ENCODE results near the gene FGF2.
"Not testable (repeated sequence)": the region's sequence is repeated elsewhere in the genome, so short reads cannot be mapped to it uniquely, and the experiment has no call there.

Gene FGF2

GRCh38 chr4:122851568-122851967, 24.9 kb downstream of the FGF2 start:
- no peak overlapping the region for H3K4me3 Mint-ChIP-seq
- DNase-seq (ENCODE audit: low spot score in 2 of 2): no peak
- no peaks in the 10 kb centered on the region for H3K4me1 Mint-ChIP-seq
- no peaks in the 10 kb centered on the region for H3K36me3 Mint-ChIP-seq
- H3K27ac Mint-ChIP-seq: no peak overlapping the region
- H3K9me3 Mint-ChIP-seq: no peaks in the 10 kb centered on the region
- ATAC-seq: no peak

- Mint-ChIP-seq H3K4me3 (no peak overlapping the region), H3K9me3 (no peaks in the 10 kb centered on the region), H3K4me1 (no peaks in the 10 kb centered on the region), H3K27ac (no peak overlapping the region), H3K36me3 (no peaks in the 10 kb centered on the region)
- ATAC-seq (no peak), DNase-seq (ENCODE audit: low spot score in 2 of 2) (no peak)
Measured at GRCh38 chr4:122854447-122855352, 28.1 kb downstream of the FGF2 start.

GRCh38 chr4:122855353-122855890, 28.8 kb downstream of the FGF2 start:
- Mint-ChIP-seq H3K4me1 (no peaks in the 10 kb centered on the region), H3K4me3 (no peak overlapping the region), H3K9me3 (no peaks in the 10 kb centered on the region), H3K36me3 (no peaks in the 10 kb centered on the region), H3K27ac (no peak overlapping the region)
- ATAC-seq (no peak), DNase-seq (ENCODE audit: low spot score in 2 of 2) (no peak)

GRCh38 chr4:122857160-122857559, 30.5 kb downstream of the FGF2 start:
- no peak for DNase-seq (ENCODE audit: low spot score in 2 of 2)
- H3K27ac Mint-ChIP-seq: no peak overlapping the region
- H3K4me1 Mint-ChIP-seq: no peaks in the 10 kb centered on the region
- no peak for ATAC-seq
- H3K4me3 Mint-ChIP-seq: no peak overlapping the region
- H3K36me3 Mint-ChIP-seq: no peaks in the 10 kb centered on the region
- H3K9me3 Mint-ChIP-seq: no peaks in the 10 kb centered on the region

- Mint-ChIP-seq H3K4me3 (no peak overlapping the region), H3K36me3 (no peaks in the 10 kb centered on the region), H3K4me1 (no peaks in the 10 kb centered on the region), H3K9me3 (no peaks in the 10 kb centered on the region), H3K27ac (no peak overlapping the region)
- ATAC-seq (no peak), DNase-seq (ENCODE audit: low spot score in 2 of 2) (no peak)
Measured at GRCh38 chr4:122858705-122859104, 32.1 kb downstream of the FGF2 start.

- no peaks in the 10 kb centered on the region for H3K9me3 Mint-ChIP-seq
- no peaks in the 10 kb centered on the region for H3K36me3 Mint-ChIP-seq
- DNase-seq (ENCODE audit: low spot score in 2 of 2) (no peak), ATAC-seq (no peak)
- no peaks in the 10 kb centered on the region for H3K4me1 Mint-ChIP-seq
- no peak overlapping the region for H3K27ac Mint-ChIP-seq
- no peak overlapping the region for H3K4me3 Mint-ChIP-seq
Measured at GRCh38 chr4:122861172-122861943, 34.7 kb downstream of the FGF2 start.

- H3K4me1 Mint-ChIP-seq: no peaks in the 10 kb centered on the region
- H3K27ac Mint-ChIP-seq: no peak overlapping the region
- ATAC-seq (no peak), DNase-seq (ENCODE audit: low spot score in 2 of 2) (no peak)
- no peak overlapping the region for H3K4me3 Mint-ChIP-seq
- no peaks in the 10 kb centered on the region for H3K36me3 Mint-ChIP-seq
- no peaks in the 10 kb centered on the region for H3K9me3 Mint-ChIP-seq
Measured at GRCh38 chr4:122863639-122864038, 37.0 kb downstream of the FGF2 start.

- ATAC-seq: no peak
- Mint-ChIP-seq H3K36me3 (no peaks in the 10 kb centered on the region), H3K4me3 (no peak overlapping the region), H3K4me1 (no peaks in the 10 kb centered on the region), H3K9me3 (no peaks in the 10 kb centered on the region), H3K27ac (no peak overlapping the region)
- DNase-seq (ENCODE audit: low spot score in 2 of 2): no peak
Measured at GRCh38 chr4:122865425-122865824, 38.8 kb downstream of the FGF2 start.

GRCh38 chr4:122868235-122868634, 41.6 kb downstream of the FGF2 start:
- not testable (repeated sequence) for H3K9me3 Mint-ChIP-seq, ATAC-seq

GRCh38 chr4:122873146-122873545, 46.5 kb downstream of the FGF2 start:
- no peak overlapping the region for H3K27ac Mint-ChIP-seq

More at GRCh38 chr4:122868235-122868634, 41.6 kb downstream of the FGF2 start:
- H3K27ac Mint-ChIP-seq; DNase-seq (ENCODE audit: low spot score in 2 of 2); H3K36me3 Mint-ChIP-seq; H3K4me1 Mint-ChIP-seq; H3K4me3 Mint-ChIP-seq: not testable (repeated sequence)

GRCh38 chr4:122873821-122874593, 47.4 kb downstream of the FGF2 start:
- H3K27ac Mint-ChIP-seq: no peak overlapping the region
- ATAC-seq (no peak), DNase-seq (ENCODE audit: low spot score in 2 of 2) (no peak)
- H3K4me1 Mint-ChIP-seq: no peaks in the 10 kb centered on the region
- H3K4me3 Mint-ChIP-seq: no peak overlapping the region
- peaks cover 3% of the 10 kb centered on the region for H3K9me3 Mint-ChIP-seq
- no peaks in the 10 kb centered on the region for H3K36me3 Mint-ChIP-seq

More at GRCh38 chr4:122873146-122873545, 46.5 kb downstream of the FGF2 start:
- DNase-seq (ENCODE audit: low spot score in 2 of 2) (no peak), ATAC-seq (no peak)
- Mint-ChIP-seq H3K4me3 (no peak overlapping the region), H3K4me1 (no peaks in the 10 kb centered on the region), H3K36me3 (no peaks in the 10 kb centered on the region), H3K9me3 (peaks cover 3% of the 10 kb centered on the region)

GRCh38 chr4:122875949-122876348, 49.3 kb downstream of the FGF2 start:
- Mint-ChIP-seq H3K9me3 (peaks cover 2% of the 10 kb centered on the region), H3K36me3 (no peaks in the 10 kb centered on the region), H3K4me3 (no peak overlapping the region), H3K4me1 (no peaks in the 10 kb centered on the region), H3K27ac (no peak overlapping the region)
- ATAC-seq: no peak
- DNase-seq (ENCODE audit: low spot score in 2 of 2): no peak

- H3K36me3 Mint-ChIP-seq: no peaks in the 10 kb centered on the region
- no peak overlapping the region for H3K4me3 Mint-ChIP-seq
- H3K27ac Mint-ChIP-seq: no peak overlapping the region
- DNase-seq (ENCODE audit: low spot score in 2 of 2) (no peak), ATAC-seq (no peak)
- H3K9me3 Mint-ChIP-seq: peaks cover 5% of the 10 kb centered on the region
- H3K4me1 Mint-ChIP-seq: no peaks in the 10 kb centered on the region
Measured at GRCh38 chr4:122876456-122876855, 49.8 kb downstream of the FGF2 start.

GRCh38 chr4:122879001-122879400, 52.4 kb downstream of the FGF2 start:
- ATAC-seq (no peak), DNase-seq (ENCODE audit: low spot score in 2 of 2) (no peak)
- Mint-ChIP-seq H3K27ac (no peak overlapping the region), H3K36me3 (no peaks in the 10 kb centered on the region), H3K4me3 (no peak overlapping the region), H3K9me3 (peaks cover 6% of the 10 kb centered on the region), H3K4me1 (no peaks in the 10 kb centered on the region)
